Glomerular visceral epithelial cell (primary cell): ENCODE results near the gene DNMT3B.

Experiments
- DNase-seq: peaks from one replicate; pipeline ENCODE4 v3.0.0-alpha.2; 2016; ENCODE audit errors: extremely low spot score

DNMT3B gene

DNA sequence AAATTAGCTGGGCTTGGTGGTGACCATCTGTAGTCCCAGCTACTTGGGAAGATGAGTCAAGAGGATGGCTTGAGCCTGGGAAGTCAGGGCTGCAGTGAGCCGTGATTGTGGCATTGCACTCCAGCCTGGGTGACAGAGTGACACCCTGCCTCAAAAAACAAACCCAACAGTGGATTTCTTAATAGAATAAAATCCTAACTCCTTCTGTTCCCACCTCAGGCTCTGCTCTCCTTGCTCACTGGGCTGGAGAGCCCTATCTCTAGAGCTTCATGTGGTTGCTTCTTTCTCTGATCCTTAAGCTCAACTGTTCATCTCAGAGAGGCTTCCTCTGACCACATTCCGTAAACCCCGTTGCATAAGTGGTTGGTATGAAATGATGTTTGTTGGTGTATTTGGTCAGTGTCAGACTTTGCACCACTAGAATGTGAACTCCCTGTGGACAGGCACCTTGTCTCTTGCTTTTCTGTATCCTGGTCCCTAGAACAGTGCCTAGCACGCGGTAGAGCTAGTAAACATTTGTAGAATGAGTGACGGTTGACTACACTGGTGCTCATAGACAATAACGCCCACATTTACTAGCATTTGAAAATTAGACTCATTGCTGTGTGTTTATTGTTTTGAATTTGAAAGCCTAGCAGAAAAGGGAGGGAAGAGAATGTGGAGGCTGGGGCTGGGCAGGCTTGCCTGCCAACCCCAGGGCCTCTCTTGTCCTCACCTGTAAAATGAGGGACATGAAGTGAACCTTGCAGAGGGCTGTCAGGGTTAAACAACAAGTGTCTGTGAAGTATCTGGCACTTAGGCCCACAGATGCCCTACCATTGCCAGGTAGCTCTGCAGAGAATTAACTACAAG, 61.8 kb downstream of the DNMT3B start:
- DNase-seq: peak; percentile 28

DNA sequence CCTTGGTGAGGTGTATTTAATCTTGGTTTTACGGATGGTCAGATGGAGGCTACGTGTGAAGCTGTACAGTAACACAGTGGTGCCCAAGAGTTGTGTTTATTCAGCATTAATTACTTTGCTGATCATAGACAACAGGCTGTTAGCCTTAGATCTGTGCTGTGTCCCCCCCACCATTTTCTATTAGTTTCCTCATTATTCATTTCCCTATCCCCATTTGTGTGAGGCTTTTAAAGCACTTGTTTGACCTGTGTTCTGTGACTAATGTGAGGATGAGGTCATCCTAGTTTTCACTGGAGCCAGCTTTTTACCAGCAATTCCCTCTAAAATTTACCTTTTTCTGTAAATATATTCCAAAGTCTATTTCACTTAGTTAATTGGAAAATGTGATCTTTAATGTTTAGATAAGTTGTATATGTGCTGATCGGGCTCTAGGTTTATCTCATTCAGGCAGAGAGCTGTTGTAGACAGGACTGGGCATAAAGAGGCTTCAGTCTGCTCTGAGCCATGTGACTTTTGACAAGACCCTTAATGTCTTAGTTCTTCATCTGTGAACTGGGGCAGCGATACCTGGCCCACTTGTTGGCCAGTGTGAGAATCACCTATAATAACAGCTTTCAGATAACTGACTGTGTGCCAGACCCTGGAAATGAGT, 66.0 kb downstream of the DNMT3B start:
- peak; percentile 40 for DNase-seq

DNA sequence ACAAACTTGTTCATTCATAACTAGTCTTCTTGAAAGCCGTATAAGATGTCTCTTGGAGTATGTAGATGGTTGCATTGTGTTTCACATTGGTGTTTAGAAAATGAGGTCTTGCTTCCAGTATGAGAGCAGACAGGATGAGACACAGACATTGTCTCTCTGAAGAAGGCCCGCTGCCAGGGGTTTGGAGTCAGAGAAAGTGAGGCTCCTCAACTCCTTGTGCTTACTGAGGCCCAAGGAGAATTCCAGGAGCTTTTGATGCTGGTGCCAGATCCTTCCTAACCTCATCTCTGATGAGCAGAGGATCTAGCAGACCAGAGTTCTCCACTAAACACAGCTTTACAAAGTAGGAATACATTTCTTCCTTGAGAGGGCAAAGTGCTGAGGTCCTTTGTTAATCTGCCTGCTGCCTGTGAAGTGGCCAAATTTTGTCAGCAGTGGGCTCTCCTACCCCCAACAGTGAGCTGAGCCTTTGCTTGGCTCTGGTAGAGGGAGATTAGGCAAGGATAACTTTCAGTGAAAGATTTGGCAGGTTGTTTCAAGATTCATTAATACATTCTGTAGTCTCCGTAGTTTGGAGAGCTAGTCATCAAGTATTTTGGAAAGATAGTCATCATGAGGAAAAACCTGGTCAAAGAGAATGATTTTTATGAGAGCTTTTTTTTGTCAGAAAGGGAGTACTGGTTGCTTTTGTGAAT, 67.3 kb downstream of the DNMT3B start:
- DNase-seq: no peak

DNA sequence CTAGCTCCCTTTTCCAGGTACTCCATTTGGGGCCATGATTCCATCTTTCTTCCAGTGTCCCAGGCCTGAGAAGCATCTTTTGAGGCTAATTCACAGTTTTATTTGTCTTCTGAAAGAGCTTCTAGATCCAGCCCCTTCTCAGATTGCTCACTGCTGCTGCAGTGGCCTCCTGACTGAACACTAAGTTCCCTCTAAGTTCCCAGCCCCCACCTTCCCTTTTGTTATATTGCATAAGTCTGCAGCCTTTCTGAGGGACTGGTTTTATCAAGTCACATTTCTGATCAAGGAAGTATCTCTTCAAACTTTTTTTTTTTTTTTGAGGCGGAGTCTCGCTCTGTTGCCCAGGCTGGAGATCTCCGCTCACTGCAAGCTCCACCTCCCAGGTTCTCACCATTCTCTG, 68.3 kb downstream of the DNMT3B start:
- DNase-seq: no peak

DNA sequence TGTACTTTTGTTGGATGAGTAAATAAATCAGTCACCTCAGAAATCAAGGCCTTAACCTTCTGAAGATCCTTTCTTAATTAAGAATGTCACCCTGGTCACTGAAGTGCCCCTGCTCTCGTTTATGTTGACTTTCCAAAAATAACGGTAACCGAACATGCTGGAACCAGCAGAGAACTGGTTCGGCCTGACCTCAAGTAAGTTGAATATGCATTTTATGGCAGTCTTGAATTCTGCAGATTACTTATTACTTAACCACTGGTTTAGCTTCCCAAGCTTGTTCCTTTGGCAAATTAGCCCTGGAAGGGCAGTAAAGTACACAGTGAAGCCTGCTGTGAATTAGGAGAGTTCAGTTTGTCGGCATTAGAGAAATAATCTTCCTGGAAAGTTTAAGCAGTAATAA, 69.8 kb downstream of the DNMT3B start:
- DNase-seq: no peak

DNA sequence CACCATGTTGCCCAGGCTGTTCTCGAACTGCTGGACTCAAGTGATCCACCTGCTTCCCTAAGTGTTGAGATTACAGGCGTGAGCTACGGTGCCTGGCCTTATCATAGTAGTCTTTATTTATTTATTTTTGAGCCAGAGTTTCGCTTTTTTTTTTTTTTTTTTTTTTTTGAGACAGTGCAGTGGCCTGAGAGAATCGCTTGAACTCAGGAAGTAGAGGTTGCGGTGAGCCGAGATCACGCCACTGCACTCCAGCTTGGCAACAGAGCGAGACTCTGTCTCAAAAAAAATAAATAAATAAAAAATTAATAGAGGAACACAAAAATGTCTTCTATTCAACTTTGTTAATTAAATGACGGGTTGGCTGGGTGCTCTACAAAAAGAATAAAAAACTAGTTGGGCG, 70.5 kb downstream of the DNMT3B start:
- DNase-seq: no peak

DNA sequence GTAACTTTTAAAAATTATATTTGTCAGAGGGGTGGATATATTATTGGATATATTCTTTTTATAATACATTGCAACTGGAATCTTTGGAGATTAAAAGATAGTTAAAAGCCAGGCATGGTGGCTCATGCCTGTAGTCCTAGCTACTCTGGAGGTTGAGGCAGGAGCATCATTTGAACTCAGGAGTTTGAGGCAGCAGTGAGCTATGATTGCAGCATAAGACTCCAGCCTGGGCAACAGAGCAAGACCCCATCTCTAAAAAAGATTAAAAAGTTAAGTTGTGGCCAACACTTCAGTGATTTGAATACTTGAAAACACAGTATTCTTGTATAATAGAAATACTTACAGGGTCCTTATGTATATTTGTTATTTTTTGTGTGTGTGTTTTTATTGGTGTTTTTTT, 72.8 kb downstream of the DNMT3B start:
- no peak for DNase-seq

DNA sequence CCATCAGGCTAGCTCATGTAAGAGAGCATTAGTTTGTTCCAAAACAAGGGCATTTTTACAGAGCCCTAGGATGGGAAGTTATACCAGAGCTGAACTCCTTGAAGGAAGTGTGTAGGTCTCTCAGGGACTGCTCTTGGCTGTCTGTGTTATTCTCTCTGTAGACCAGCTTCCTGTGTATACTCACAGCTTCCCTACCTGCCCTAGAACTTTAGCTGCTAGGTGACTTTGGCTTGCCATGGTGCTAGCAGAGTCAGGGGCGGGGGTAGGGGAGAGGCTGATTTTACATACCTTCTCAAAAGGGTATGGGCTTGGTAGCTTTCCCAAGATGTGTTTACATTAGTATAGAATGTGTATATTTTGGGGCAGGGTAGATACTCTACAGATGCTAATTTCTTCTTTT, 75.0 kb downstream of the DNMT3B start:
- no peak for DNase-seq

DNA sequence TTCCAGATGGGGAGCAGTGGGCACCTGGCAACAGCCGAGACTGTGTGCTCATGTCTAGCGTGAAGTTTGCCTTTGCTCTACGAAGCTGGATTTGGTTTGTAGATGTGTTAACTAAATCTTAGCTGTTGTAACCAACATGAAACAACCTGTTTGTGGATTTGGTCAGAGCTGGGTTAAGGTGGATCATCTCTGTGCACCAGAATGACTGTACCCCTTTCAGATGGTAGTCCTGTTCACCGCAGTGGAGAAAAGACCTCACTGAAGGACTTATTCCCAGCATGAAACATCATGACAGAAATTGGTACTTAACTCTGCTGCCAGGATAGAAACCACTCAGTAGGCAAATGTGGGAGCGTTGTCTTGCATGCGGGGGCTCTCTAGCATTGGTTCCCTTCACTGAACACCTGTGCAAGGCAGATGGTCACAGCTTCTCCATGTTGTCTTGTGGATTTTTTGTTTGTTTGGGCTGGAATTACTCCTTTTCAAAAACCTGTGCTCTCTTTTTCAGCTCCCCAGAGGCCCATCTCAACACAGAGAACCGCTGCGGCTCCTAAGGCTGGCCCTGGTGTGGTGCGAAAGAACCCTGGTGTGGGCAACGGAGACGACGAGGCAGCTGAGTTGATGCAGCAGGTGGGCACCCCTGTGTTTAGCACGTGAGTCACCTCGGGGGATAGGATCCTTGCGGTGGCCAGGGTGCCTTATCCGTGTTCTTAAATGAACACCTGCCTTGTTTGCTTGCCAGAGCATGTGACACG, 77.2 kb downstream of the DNMT3B start:
- DNase-seq: no peak

DNA sequence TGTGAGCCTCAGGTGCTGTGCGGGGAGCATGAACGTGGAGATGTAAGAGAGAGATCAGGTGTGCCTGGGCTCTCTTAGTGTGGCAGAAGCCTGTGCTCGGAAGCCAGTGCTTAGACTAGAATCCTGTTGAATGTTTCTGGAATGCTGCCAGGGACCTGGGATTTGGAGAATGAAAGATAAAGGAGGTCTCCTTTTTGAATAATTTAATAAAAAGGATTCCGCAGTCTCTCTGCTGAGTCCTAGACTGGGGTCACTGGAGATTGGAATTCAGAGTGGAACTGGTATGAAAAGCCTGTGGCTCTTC, 77.7 kb downstream of the DNMT3B start:
- DNase-seq: no peak

DNA sequence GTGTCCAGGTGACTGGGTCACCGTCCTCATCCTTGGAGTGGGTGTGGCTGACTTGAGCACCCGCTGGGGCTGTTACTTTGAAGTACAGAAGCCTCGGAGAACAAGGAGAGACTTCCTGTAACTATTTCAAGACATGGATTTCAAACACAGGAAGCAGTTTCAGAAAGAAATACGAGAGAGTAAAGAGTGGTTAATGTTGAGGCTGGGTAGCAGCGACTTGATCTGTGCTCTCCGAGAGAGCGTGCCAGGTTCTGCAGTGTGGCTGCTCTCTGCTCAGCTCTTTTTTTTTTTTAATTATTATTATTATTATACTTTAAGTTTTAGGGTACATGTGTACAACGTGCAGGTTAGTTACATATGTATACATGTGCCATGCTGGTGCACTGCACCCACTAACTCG, 79.0 kb downstream of the DNMT3B start:
- no peak for DNase-seq

DNA sequence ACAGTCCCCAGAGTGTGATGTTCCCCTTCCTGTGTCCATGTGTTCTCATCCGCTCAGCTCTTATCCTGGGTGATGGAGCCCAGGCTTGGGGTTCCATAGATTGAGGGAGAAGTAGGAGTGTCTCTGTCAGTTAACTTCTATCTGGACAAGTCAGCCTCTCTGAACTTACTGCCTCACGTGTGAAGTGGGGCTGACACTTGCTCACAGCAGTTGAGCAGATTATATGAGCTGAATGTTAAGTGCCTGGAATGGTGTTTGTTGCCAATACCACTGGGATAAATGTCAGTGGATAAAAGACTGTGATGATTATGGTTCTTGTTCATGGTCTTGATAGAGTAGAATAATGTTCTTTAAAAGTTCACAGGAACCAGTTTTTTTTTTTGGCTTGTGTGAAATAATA, 79.4 kb downstream of the DNMT3B start:
- no peak for DNase-seq

DNA sequence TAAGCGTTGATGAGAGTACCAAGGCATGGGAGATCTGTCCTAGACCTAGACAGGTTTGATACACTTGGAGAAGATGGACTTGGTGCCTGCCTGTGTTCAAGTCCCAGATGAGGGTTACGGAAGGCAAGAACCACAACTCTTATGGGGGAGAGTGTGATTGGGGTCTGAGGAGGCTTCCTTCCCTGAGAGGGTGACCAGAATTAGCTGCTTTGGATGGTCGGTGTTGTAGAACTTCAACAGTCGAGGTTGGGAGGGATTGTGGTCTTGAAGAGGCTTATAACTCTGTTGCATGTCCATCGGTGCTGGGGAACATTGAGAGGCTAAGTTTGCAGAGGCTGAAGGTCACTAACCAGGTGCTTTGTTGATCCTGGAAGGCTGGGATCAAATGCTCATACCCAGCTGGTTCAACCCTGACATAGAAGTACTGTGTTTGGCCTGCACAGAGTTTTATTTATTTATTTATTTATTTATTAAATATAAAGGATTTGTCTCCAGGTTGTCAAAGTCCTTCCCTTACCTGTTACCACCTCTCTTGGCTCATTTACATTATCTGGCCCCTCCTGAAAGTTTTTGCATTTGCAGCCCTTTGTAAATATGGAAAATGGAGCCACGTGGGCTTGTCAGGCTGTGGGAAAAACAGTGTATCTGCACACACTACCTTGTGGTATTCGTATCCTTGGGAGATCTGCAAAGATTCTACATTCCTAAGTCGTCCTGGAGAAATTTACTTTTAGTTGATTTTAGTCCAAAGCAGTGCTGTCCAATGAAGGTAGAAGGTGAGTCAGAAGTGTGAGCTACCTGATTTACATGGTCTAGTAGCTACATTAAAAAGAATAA, 80.7 kb downstream of the DNMT3B start:
- DNase-seq: no peak

DNA sequence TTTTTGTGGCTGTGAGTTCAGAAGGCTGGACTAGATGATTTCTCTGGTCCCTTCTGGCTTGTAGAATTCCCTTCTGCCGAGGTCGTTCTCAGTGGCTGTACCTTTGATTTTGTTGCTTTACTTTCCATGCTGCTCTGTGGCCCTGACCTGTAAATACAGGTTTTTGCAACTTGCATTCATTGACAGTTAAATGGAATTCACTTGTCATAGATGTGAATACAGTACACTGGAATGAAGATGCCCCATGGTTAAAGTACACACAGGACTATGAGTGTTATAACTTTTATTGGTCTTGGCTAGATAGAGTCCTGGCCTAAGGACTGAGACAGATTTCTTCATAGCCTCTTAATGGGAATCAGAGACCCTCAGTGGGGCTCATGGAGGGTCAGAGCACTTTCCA, 83.6 kb downstream of the DNMT3B start:
- DNase-seq: no peak

DNA sequence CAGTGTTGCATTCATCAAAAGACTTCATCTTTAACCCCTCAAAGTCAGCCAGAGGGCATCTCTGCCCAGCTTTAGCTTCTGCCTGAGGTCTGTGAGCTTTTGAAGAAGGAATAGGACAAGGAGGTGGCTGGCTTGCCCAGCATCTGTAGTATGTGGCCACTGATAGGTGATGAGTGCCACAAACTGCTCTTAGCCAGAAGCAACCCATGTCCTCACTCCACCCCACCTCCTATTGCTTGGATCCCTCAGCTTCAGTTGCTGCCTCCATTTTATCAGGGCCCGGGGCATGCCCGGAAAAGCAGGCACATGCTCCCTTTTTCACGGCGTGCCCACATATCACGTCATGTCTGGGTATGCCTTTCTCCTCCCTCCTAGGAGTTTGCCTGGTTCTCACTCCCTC, 84.7 kb downstream of the DNMT3B start:
- no peak for DNase-seq

DNA sequence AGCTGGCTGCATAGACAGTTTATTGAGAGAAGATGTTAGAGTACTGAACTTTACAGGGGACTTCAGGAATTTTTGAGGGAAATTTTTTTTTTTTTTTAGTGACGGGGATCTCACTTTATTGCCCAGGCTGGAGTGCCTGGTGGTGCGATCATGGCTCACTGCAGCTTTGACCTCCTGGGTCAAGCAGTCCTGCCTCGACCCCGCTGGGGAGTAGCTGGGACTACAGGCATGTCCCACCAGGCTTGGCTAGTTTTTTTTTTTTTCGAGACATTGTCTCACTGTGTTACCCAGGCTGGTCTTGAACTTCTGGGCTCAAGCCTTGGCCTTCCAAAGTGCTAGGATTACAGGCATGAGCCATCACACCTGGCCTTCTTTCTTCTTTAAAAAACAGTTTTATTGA, 85.8 kb downstream of the DNMT3B start:
- no peak for DNase-seq

DNA sequence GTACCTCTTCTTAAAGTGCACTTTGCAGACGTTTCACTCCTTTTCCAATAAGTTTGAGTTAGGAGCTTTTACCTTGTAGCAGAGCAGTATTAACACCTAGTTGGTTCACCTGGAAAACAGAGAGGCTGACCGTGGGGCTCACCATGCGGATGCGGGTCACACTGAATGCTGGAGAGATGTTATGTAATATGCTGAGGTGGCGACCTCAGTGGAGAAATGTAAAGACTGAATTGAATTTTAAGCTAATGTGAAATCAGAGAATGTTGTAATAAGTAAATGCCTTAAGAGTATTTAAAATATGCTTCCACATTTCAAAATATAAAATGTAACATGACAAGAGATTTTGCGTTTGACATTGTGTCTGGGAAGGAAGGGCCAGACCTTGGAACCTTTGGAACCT, 86.7 kb downstream of the DNMT3B start:
- no peak for DNase-seq

DNA sequence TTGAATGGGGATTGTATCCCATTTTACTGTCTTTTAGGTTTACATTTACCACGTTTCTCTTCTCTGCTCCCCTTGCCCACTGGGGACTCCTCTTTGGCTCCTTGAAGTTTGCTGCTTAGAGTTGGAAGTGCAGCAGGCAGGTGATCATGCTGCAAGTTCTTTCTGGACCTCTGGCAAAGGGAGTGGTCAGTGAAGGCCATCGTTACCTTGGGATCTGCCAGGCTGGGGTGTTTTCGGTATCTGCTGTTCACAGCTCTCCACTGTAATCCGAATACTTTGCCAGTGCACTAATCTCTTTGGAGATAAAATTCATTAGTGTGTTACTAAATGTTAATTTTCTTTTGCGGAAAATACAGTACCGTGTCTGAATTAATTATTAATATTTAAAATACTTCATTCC, 87.4 kb downstream of the DNMT3B start:
- no peak for DNase-seq

DNA sequence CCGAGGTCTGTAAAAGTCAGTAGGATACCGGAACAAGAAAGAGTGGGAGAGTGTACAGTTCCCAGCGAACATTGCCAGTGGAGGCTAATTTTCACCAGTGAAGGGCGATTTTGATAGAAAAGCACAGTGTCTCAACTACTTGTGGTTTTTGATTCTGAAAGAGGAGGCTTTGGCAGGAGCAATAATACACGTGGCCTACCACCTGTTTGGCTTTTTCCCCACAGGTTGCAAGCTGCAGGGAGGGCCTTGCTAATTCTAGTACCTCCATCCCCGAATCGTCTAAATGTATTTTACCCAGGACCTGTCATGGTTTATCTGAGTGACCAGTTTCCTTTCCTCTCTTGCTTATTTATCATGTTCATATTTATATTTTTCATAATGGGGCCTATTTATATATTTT, 93.2 kb downstream of the DNMT3B start:
- no peak for DNase-seq

DNA sequence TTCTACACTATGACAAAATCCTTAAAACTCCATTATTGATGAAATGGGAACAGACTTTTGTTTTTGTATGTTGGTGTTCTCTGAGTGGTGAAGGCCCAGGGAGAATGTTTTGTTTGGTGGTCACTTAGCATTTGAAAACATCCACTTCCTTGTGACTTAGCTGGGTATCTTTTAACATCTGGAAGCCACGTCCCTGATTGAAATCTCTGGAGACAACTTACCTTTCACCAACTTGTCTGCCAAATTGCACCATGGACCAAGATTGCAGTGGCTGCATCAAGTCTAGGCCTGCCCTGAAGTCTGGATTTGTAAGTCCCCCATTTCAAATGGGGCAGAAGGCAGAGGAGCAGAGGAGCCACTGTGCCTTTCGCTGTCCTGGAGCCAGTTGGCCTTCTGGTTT, 96.0 kb downstream of the DNMT3B start:
- DNase-seq: no peak
